OCI-LY3 (cell line): ENCODE results near the gene ZDHHC22.

Source experiments
- CTCF ChIP-seq: fragments of 200-600, 300-600 bp; sonication (generic); IDR thresholded peaks from 2 replicates; pipeline ENCODE4 v1.5.1; 2014; ENCODE audit warnings: antibody characterized with exemption, low read length, low read depth
- EZH2phosphoT487 ChIP-seq: fragments of 200-600 bp; shearing (Covaris generic); IDR thresholded peaks from 2 replicates; pipeline ENCODE4 v1.6.1; 2018; ENCODE audit warnings: antibody characterized with exemption, mixed run types, low read depth

GRCh38 chr14:77088219-77088618 is 53.4 kb downstream of the ZDHHC22 start:
- no peak for TF ChIP-seq CTCF
- no peak for TF ChIP-seq EZH2phosphoT487
